ENCODE results near the gene BTG2. TPM values are rescaled to one million over a fixed set of nuclear protein-coding genes. Genes with fewer than 3 reads are reported as not detected.

The BTG2 gene
- polyA plus RNA-seq, 2 of the 4 experiments (the other 2 are of a cell fraction), result 7.2 to 16.4 TPM

DNA sequence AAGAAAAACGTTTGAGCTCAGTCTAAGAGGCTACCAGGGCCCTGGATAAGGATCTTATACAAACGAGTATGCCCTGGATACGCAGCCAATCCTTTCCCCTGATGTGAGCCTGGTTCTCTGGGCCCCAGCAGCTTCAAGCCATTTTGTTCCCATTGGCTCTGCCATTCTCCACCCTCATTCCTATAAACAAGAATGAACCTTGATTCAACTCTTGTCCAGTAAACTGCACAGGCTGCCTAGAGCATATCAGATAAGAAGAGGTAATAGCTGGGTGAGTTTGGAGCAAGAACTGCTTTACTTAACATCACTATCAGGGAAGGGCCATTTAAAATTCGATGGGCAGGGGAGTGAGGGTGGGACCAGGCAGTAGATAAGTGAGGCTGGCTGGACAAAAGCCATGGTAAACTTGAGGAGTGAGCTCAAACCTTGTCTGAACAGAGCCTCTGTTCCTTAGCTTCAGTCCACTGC, 11.3 kb downstream of the BTG2 start:
- H3K27ac ChIP-seq, result no peak overlapping the region
- ATAC-seq, result peak in 1 of 2 experiments; percentile 48; a peak in 3 of 6 replicates
- no peaks in the 10 kb centered on the region for H3K4me1 ChIP-seq
- no peak for DNase-seq (ENCODE audit: low read depth in 1 of 2, low spot score in 1 of 2)
- ChIA-PET POLR2A (interaction anchor here (0.6 to 1.6 kb wide), 2 partner anchors 10 to 12 kb away, joined by 3 to 6 read pairs; partner anchors contain the start of gene BTG2), CTCF (interaction anchor here (0.5 to 2.3 kb wide), 10 partner anchors 10 to 216 kb away, joined by 3 to 13 read pairs (median 5); no protein-coding TSS in a partner anchor)
- 31% methylated on average over 4 of the region's 4 CpGs for WGBS (ENCODE audit: missing lambda C conversion rate)
- H3K4me2 ChIP-seq, result no peak overlapping the region
- no peak for FAIRE-seq
- H3K9me3 ChIP-seq, result no peaks in the 10 kb centered on the region
- no peak overlapping the region for H3K4me3 ChIP-seq
- no peak for TF ChIP-seq KDM1A (IDR thresholded peaks at IDR 0.05; ENCODE audit: low read depth)

DNA sequence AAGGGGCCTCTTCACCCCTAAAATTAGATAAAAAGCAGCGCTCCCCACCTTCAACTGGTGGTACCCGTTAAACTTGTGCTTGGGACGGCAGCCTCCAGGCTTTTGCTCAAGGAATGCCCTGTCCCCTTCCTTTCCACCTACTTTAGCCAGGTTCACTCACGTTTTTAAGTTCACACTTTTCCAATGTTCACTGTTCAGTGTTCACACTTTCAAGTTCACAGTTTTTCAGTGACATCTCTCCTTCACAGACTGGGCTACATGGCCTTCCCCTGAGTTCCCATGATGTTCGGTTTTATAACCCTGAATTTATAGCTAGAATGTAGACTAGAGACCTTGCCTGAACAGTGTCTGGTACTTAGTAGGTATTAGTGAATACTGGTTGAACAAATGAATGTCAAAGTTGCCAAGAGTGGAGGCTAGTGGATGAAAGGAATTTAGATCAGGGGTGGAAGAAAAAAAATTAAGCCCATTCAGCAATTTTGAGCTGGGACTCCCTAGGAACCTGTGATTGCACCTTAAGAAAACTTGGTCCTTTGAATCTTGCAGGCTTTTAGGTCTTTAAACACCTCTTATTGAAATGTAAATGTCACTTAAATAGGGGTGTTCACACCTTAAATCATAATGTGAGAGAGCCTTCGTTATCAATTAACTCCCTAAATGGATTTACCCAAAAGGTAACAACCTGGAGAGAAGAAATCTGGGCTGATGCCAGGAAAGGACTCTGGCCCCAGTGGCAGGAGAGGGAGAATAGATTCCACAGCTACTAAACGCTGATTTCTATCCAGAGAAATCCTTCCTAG, 12.3 kb downstream of the BTG2 start:
- CTCF ChIA-PET, result interaction anchor here (0.6 to 2.3 kb wide), 7 partner anchors 9 to 50 kb away, joined by 3 to 13 read pairs (median 6); no protein-coding TSS in a partner anchor
- ATAC-seq (no peak), FAIRE-seq (no peak), DNase-seq (ENCODE audit: low read depth in 1 of 2, low spot score in 1 of 2) (no peak)
- peak; percentile 91 for TF ChIP-seq MAFK (IDR thresholded peaks at IDR 0.05; ENCODE audit: partially characterized antibody)
- no peak for TF ChIP-seq ZNF302 (CRISPR knock-in tag; IDR thresholded peaks at IDR 0.05)
- TF ChIP-seq CHD4 (IDR thresholded peaks at IDR 0.05; ENCODE audit: borderline replicate concordance), result no peak
- WGBS (ENCODE audit: missing lambda C conversion rate), result 59% methylated on average over 7 of the region's 7 CpGs
- Histone ChIP-seq H3K4me2 (no peak overlapping the region), H3K27ac (no peak overlapping the region), H3K4me1 (no peaks in the 10 kb centered on the region), H3K9me3 (no peaks in the 10 kb centered on the region), H3K4me3 (no peak overlapping the region)
- POLR2A ChIA-PET, result interaction anchor here (0.6 to 1.6 kb wide), 2 partner anchors 10 to 13 kb away, joined by 3 to 6 read pairs; partner anchors contain the start of gene BTG2

DNA sequence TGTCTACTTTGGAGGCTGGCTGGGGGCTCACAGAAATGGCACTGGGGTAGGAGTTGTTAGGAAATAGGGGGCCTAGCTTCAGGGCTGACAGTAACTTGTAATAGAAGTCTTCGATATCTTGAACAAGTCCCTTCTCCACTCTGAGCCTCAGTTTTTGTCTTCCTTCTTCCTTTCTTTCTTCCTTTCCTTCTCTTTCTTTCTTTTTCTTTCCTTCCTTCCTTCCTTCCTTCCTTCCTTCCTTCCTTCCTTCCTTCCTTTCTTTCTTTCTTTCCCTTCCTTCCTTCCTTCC, 12.9 kb downstream of the BTG2 start:
- FAIRE-seq, result no peak
- no peak overlapping the region for H3K4me3 ChIP-seq
- no peak overlapping the region for H3K4me2 ChIP-seq
- no peak for ATAC-seq
- WGBS (ENCODE audit: missing lambda C conversion rate), result 57% methylated on average over 1 of the region's 1 CpG
- TF ChIP-seq ZFP36 (IDR thresholded peaks at IDR 0.05; ENCODE audit: borderline replicate concordance, partially characterized antibody), result no peak
- no peak for TF ChIP-seq MAFK (IDR thresholded peaks at IDR 0.05; ENCODE audit: partially characterized antibody)
- no peak for TF ChIP-seq GATA3 (IDR thresholded peaks at IDR 0.05; ENCODE audit: borderline replicate concordance)
- no peak for TF ChIP-seq HOXB13 (CRISPR knock-in tag; IDR thresholded peaks at IDR 0.05; ENCODE audit: low read depth)
- no peak for TF ChIP-seq JUN (IDR thresholded peaks at IDR 0.05)
- no peak for TF ChIP-seq CBX2 (IDR thresholded peaks at IDR 0.05; ENCODE audit: borderline replicate concordance, low read depth)
- no peak for TF ChIP-seq MYC (IDR thresholded peaks at IDR 0.05; ENCODE audit: borderline replicate concordance, low read length)
- TF ChIP-seq ESRRA (IDR thresholded peaks at IDR 0.05; ENCODE audit: borderline replicate concordance, low read length), result no peak
- TF ChIP-seq, protein P1, sequence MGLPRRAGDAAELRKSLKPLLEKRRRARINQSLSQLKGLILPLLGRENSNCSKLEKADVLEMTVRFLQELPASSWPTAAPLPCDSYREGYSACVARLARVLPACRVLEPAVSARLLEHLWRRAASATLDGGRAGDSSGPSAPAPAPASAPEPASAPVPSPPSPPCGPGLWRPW (IDR thresholded peaks at IDR 0.05), result no peak
- TF ChIP-seq POLR2AphosphoS2 (conservative IDR thresholded peaks at IDR 0.05; ENCODE audit: low read length), result no peak
- no peak for TF ChIP-seq SREBF2 (IDR thresholded peaks at IDR 0.05)
- TF ChIP-seq CTCF (IDR thresholded peaks at IDR 0.05), result no peak
- no peaks in the 10 kb centered on the region for H3K9me3 ChIP-seq
- DNase-seq (ENCODE audit: low read depth in 1 of 2, low spot score in 1 of 2), result no peak
- ChIA-PET CTCF (interaction anchor here (0.6 to 2.3 kb wide), 5 partner anchors 9 to 51 kb away, joined by 3 to 13 read pairs (median 4); no protein-coding TSS in a partner anchor), POLR2A (no interaction called here)
- H3K4me1 ChIP-seq, result no peaks in the 10 kb centered on the region
- no peak overlapping the region for H3K27ac ChIP-seq

DNA sequence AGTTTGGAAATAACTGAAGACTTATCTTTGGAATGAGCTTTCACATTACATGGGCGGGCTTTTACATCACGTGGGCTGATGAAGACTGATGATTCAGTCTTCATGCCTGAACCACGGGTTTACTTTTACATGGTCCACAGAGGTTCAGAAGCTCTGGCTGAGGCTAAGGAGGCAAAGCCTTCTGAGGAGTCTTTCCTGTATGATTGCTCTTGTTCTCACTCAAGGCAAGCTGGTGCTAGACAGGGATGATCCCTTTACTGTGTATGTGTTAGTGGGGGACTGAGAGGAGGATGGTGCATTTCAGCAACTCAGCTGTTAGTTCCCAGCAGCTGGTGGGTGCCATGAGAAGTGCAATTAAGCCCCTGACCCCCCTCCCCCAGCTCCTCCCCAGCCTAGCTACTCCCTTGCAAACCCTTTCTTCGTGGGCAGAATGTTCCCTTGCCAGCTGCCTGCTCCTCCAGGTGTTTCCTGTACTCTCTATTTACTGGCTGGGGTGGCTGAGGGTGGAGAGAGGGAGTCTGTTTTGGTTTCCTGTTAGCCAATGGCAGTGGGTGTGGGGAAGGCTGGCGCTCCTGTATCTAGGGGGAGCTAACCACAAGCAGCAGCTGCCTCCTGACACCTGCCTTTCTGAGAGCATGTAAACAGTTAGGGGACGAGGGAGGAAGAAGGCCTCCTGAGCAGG, 15.4 kb downstream of the BTG2 start:
- Histone ChIP-seq H3K4me1 (no peaks in the 10 kb centered on the region), H3K9me3 (no peaks in the 10 kb centered on the region), H3K4me2 (no peak overlapping the region), H3K4me3 (no peak overlapping the region), H3K27ac (no peak overlapping the region)
- CTCF ChIA-PET, result interaction anchor here (0.8 to 2.4 kb wide), 12 partner anchors 9 to 281 kb away, joined by 3 to 16 read pairs (median 4); no protein-coding TSS in a partner anchor
- ATAC-seq (no peak), DNase-seq (ENCODE audit: low read depth in 1 of 2, low spot score in 1 of 2) (no peak), FAIRE-seq (no peak)
- WGBS (ENCODE audit: missing lambda C conversion rate), result 55% methylated on average over 5 of the region's 6 CpGs
- POLR2A ChIA-PET, result interaction anchor here (1.1 kb wide), 1 partner anchor 14 kb away, joined by 3 read pairs; no protein-coding TSS in a partner anchor
- TF ChIP-seq CTCF (IDR thresholded peaks at IDR 0.05) (no peak), EHMT2 (IDR thresholded peaks at IDR 0.05; ENCODE audit: low read depth) (no peak), RCOR1 (IDR thresholded peaks at IDR 0.05; ENCODE audit: low read depth, low read length) (no peak), RFX5 (IDR thresholded peaks at IDR 0.05) (no peak), POLR2AphosphoS2 (conservative IDR thresholded peaks at IDR 0.05; ENCODE audit: low read length) (no peak), KDM1A (IDR thresholded peaks at IDR 0.05; ENCODE audit: low read depth) (no peak), HOXB13 (CRISPR knock-in tag; IDR thresholded peaks at IDR 0.05; ENCODE audit: low read depth) (no peak), ZC3H11A (IDR thresholded peaks at IDR 0.05) (no peak), ELK1 (IDR thresholded peaks at IDR 0.05; ENCODE audit: low read depth, low read length) (no peak), FOXS1 (CRISPR knock-in tag; IDR thresholded peaks at IDR 0.05) (no peak), ZSCAN20 (CRISPR knock-in tag; IDR thresholded peaks at IDR 0.05) (no peak)

All from A549 (cell line).